HG02938 (cell line): Measurements from ENCODE around the gene NACC2.

Experiments
- ATAC-seq: cut with Tn5 transposase; IDR thresholded peaks from one replicate; pipeline ENCODE4 v1.9.1; 2021; ENCODE audit warnings: mild to moderate bottlenecking, moderate library complexity; ENCODE audit not compliant: unreplicated experiment

Gene NACC2

GRCh38 chr9:136058084-136058483, 37.0 kb downstream of the NACC2 start:
- ATAC-seq: no peak

DNA sequence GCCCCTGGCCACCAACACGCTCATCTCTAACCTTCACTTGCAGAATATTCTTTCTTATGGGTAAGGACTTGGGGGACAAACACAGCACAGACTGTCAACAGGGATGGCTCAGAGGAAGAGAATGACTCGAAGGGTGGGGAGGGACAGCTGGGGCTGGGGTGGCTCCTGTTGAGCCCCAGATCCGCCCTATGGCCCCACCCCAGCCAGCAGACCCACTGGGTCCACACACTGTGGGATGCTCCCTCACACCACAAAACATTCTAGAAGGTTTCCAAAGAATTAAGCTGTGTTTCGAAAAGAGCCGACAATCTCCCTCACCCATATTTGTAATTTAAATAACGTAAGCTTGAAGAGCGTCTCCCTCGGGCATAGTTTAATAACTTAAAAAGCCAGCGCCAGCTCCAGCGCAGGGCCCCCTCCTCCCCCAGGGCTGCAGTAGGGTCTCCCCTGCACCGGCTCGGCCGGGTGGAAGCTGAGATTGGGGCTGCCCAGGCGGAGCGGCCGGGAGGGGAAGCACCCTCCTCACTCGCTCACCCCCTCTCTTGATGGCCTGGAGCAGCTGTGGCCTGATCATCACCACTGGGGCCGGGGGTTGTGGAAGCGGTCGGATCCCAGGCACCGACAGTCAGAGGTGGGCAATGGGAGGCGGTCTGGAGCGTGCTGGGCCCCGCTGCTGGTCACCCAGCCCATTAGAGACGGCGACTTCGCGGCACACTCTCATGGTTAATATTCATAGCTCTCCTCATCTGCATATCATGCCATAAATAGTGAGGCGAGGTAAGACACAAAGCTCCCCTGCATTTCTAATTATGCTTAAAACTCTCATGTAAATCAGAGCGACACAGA, 37.6 kb downstream of the NACC2 start:
- no peak for ATAC-seq

GRCh38 chr9:136056546-136057235, 38.4 kb downstream of the NACC2 start:
- ATAC-seq: no peak

GRCh38 chr9:136055715-136056545, 39.2 kb downstream of the NACC2 start:
- no peak for ATAC-seq

DNA sequence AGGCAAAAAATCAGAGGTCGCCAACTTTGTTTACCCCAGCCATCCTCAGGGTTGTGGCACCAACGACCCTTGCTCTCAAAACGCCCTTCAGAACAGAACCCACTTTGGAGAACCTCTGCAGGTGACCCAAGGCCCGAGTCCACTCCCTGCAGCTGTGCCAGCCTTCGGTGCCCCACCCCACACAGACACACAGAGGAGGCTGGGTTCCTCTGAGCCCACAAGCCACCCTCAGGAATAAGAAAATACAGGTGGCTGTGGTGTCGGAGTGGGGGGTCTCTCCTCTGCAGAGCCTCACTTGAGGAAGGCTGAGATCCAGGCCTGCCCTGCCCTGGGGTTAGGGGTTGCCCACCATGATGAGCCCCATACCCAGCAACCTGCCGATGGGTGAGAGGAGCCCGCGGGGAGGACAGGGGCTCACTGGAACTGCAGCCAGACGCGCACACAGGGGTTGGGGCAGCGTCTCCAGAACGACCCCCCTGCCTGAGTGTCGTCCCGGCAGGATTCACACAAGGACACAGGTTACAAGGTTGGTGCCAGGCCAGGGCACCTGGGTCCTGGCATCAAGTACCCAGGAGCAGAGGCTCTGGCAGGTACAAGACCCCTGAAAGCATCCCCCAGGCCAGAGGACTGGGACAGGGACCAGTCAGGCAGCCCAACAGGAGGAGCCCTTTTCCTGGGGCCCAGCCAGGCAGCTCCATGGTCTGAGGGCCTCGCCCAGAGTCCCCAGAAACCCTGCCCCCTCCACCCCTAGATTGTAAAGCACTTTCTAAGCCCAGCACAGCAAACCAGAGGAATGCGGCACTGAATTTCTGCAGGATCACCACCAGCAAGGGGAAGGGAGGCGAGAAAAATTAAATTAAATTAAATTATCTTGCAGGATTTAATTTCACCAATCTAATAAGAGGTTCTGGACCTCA, 40.0 kb downstream of the NACC2 start:
- no peak for ATAC-seq

- no peak for ATAC-seq
These were observed 40.9 kb downstream of the NACC2 start for GRCh38 chr9:136054146-136054545.

GRCh38 chr9:136053757-136054142, 41.3 kb downstream of the NACC2 start:
- no peak for ATAC-seq

DNA sequence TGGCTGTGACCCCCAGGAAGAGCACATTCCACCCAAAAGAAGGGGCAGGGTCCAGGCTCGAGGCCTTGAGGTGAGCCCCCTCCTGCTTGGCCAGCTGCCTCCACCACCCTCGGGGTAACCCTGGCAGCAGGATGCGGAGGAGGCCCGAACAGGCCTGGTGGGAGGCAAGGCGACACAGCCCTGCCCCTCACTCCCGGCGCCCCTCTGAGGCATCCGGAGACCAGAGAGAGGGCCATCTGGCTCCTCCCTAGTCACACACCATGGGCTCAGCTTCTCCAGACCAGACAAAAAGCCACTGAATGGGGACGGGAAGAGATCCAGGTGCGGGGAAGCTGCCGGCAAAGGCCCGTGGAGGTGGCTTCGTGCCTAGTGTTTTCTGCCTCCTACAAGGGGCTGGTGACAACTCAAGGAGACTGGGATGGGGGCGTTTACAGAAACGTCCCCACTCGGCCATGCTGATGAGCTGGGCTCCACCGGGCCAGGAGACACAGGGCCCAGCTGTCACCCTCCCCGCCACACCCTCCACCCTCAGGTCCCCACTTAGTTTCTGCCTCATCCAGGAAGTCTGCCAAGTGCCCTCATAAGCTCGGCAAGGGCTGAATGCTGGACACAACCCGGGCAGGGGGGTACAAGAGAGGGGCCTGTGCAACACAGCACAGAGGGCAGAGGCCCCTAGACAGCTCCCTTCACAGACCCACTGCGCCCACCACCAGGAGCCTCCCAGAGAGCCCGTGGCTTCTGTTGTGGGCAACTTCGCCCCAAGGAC, 41.9 kb downstream of the NACC2 start:
- no peak for ATAC-seq

- ATAC-seq: no peak
These were observed 42.6 kb downstream of the NACC2 start for GRCh38 chr9:136052472-136052880.

GRCh38 chr9:136051837-136052471, 43.1 kb downstream of the NACC2 start:
- no peak for ATAC-seq

- no peak for ATAC-seq
These were observed 43.6 kb downstream of the NACC2 start for GRCh38 chr9:136051453-136051836.

DNA sequence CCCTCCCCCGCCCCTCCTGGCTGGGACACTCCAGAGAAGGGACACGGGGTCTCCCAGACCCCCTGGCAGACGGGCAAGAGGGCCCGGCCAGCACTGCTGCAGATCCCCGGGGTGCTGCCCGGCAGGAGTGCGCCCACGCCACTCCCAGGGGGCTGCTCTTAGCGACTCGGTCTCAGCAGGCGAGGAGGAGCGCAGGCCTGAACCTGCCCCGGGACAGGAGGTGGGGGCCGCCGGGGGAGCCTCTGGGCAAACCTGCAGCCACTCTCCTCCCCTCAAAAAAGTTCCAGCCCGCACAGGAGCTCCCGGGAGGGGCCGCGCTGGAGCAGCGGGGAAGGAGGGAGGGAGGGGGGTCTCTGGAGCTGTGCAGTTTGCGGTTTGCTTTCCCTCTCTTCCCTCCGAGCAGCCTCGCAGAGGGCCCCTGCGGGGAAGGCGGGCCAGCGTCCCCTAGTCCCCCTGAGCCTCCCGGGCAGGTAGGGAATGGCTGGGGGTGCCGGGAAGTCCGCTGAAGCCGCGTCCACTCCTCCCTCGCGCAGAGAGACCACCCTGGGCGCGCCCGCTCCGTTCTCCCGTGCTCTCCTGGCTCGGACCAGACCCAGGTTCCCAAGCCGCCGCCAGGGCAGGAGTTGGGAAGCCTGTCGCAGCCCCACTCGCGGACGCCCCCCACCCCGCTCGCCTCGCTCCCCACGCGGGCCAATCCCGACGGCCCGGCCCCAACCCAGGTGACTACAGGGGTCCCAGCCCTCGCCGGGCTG, 44.2 kb downstream of the NACC2 start:
- no peak for ATAC-seq

DNA sequence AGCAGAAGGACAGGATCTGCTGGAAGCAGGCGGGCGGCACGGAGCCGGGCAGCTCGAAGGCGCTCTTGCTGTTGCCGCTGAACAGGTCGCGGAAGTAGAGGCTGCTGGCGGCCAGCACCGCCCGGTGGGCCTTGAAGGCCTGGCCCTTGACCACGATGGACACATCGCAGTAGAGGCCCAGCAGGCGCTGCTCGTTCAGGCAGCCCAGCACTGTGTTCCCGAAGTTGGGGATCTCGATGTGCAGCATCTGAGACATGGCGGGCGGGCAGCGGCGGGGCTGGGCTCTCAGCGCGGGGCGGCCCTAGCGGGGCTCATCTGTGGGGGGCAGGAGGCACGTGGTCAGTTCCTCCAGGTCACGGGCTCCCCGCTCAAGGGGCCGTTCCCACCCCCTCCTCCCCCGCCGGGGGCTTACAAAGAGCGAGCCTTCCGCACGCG, 44.8 kb downstream of the NACC2 start:
- no peak for ATAC-seq

GRCh38 chr9:136049491-136050265, 45.4 kb downstream of the NACC2 start:
- no peak for ATAC-seq

DNA sequence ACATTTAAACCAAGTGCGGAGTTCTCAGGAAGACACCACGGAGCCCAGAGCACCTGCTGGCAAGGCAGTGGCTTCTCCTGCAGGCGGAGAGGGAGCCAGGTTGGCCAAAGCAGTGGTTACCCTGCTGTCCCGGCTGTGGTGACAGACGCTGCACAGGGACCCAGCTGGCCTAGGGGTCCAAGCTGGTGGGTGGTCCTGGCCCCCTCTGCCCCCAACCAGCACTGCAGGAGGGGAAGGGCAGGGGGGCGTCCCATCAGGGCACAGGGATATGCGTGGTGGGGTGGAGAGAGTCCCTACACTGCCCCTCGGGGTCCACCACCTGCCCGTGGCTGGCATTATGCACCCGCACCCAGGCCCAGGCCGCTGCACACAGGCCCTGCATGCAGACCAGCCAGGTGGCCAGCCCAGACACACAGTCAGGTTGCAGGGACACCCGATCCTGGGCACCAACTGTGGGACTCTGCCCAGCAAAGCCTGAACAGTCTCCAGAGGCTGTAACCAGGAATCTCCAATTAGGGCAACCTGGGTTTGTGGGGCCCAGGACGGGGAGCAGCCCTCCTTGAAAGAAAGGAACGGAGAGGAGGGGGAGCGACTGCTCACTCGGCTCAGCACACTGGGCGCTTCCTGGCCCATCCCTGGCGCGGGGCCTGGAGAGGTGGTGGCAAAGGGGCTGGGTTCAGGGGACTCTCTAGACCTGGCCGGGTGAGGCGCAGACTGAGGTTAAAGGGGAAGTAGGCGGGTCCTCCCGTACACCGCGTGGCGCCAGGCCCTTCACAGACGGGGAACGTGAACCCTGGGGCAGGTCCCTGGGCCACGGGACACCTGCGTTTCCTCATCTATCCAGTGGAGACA, 46.3 kb downstream of the NACC2 start:
- ATAC-seq: no peak

GRCh38 chr9:136047775-136048559, 47.1 kb downstream of the NACC2 start:
- no peak for ATAC-seq
